ENCODE measurements around the gene PARD6A.

DNA sequence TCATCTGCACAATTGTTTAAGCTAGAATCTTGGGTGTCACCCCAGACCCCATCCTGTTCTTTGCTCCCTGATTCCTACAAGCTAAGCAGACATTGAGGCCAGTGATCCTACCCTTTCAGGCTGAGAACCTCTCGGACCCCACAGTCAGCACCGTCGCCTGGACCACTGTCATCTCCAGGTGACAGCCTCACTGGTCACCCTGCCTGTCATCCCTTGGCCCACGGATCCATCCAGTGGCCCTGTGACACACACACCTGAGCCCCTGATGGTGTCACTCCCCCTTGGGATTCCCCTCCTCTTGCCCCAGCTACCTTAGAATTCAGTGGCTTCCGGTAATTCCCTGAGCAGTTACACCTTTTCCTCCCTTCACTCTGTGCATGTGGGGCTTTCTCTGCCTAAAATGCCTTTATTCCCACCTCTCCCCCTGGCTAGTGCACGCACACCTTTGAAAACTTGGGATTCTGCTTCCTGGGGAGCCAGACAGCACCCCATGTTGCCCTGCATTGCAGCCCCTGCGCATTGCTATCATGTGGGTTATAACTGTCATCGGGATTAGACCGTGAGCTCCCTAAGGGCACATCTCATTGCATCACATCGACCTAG, 8.8 kb downstream of the PARD6A start:
- no peak for TF ChIP-seq POLR2A (IDR thresholded peaks at IDR 0.05)
- TF ChIP-seq, protein P1, sequence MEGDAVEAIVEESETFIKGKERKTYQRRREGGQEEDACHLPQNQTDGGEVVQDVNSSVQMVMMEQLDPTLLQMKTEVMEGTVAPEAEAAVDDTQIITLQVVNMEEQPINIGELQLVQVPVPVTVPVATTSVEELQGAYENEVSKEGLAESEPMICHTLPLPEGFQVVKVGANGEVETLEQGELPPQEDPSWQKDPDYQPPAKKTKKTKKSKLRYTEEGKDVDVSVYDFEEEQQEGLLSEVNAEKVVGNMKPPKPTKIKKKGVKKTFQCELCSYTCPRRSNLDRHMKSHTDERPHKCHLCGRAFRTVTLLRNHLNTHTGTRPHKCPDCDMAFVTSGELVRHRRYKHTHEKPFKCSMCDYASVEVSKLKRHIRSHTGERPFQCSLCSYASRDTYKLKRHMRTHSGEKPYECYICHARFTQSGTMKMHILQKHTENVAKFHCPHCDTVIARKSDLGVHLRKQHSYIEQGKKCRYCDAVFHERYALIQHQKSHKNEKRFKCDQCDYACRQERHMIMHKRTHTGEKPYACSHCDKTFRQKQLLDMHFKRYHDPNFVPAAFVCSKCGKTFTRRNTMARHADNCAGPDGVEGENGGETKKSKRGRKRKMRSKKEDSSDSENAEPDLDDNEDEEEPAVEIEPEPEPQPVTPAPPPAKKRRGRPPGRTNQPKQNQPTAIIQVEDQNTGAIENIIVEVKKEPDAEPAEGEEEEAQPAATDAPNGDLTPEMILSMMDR (IDR thresholded peaks at IDR 0.05) = no peak
